Karpas-422 (cell line): ENCODE data around the gene ORC4. TPM values are rescaled to one million over a fixed set of nuclear protein-coding genes. Genes with fewer than 3 reads are reported as not detected.
"Not testable (repeated sequence)": the region's sequence is repeated elsewhere in the genome, so short reads cannot be mapped to it uniquely, and the experiment has no call there.

Experiments
- DNase-seq: peaks from one replicate; pipeline ENCODE4 v3.0.0-alpha.2; 2015
- H2AFZ ChIP-seq: fragments of 200-600 bp; sonication (generic); 2 replicates; pipeline ENCODE4 v1.6.1; 2014; ENCODE audit warnings: antibody characterized with exemption, low read length, mixed read lengths
- H3K27ac ChIP-seq: fragments of 200-600 bp; sonication (generic); 2 replicates; pipeline ENCODE4 v1.5.1; 2014; ENCODE audit warnings: mild to moderate bottlenecking, low read length, moderate library complexity
- H3K27me3 ChIP-seq: fragments of 200-600 bp; sonication (generic); 2 replicates; pipeline ENCODE4 v1.6.1; 2014; ENCODE audit warnings: low read length, mixed read lengths
- H3K36me3 ChIP-seq: fragments of 200-600 bp; sonication (generic); 2 replicates; pipeline ENCODE4 v1.6.1; 2014; ENCODE audit warnings: low read length, mixed read lengths; ENCODE audit not compliant: insufficient read depth
- H3K4me1 ChIP-seq: fragments of 200-600 bp; sonication (generic); 2 replicates; pipeline ENCODE4 v1.6.1; 2014; ENCODE audit warnings: mild to moderate bottlenecking, low read length, mixed read lengths
- H3K4me2 ChIP-seq: fragments of 200-600 bp; sonication (generic); 2 replicates; pipeline ENCODE4 v1.6.1; 2014; ENCODE audit warnings: low read length, low read depth, mild to moderate bottlenecking; ENCODE audit not compliant: poor library complexity, severe bottlenecking
- H3K4me3 ChIP-seq: fragments of 200-600 bp; sonication (generic); 2 replicates; pipeline ENCODE4 v1.5.1; 2014; ENCODE audit warnings: mild to moderate bottlenecking, antibody characterized with exemption, low read length, mixed read lengths
- H3K79me2 ChIP-seq: fragments of 200-600 bp; sonication (generic); 2 replicates; pipeline ENCODE4 v1.6.1; 2014; ENCODE audit warnings: mild to moderate bottlenecking, low read length, mixed read lengths
- H3K9ac ChIP-seq: fragments of 200-600 bp; sonication (generic); 2 replicates; pipeline ENCODE4 v1.6.0; 2014; ENCODE audit warnings: low read length
- H3K9me2 ChIP-seq: fragments of 200-600 bp; sonication (generic), shearing (Covaris generic); replicated peaks from 2 replicates; pipeline ENCODE4 v1.6.0; 2014; ENCODE audit warnings: mild to moderate bottlenecking, low read length, moderate library complexity; ENCODE audit not compliant: insufficient read depth
- H3K9me3 ChIP-seq: fragments of 300-700, 200-600 bp; sonication (generic); 2 replicates; pipeline ENCODE4 v1.6.1; 2014; ENCODE audit warnings: low read length, mixed read lengths
- H4K20me1 ChIP-seq: fragments of 200-600 bp; sonication (generic); 2 replicates; pipeline ENCODE4 v1.6.1; 2014; ENCODE audit warnings: mild to moderate bottlenecking, antibody characterized with exemption, low read length, low read depth; ENCODE audit not compliant: insufficient read depth
- total RNA-seq: library from RNA; depleted of rRNA; stranded (reverse); fragments of >200 nt; shearing (Covaris generic); gene quantifications from 2 replicates; pipeline ENCODE4 v1.2.3, GENCODE V29; 2014; ENCODE audit warnings: low replicate concordance

The ORC4 gene
- total RNA-seq, 1 experiment from 2014 or later, result 63.1 TPM

DNA sequence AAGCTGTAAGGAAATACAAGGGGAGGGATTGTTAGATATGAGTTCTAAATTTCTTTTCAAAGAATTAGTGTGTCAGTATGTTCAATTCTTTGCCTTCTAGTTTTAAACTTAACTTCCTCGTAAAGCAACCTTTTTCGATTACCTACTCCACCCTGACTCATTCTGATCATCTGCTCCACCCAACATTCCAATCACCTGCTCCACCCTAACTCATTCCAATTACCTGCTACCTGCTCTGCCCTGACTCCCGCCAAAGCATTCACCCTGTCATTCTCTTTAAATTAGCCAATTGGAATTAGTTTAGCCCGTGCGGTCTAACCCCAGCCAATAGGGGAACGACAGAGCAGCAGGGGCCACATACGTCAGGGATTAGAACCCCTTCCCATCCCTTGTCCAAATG is 12.1 kb downstream of the ORC4 start:
- not testable (repeated sequence) for H4K20me1 ChIP-seq, H3K9me2 ChIP-seq, H3K4me1 ChIP-seq, H3K27ac ChIP-seq, DNase-seq, H3K9ac ChIP-seq, H2AFZ ChIP-seq, H3K4me2 ChIP-seq, H3K4me3 ChIP-seq, H3K9me3 ChIP-seq, H3K27me3 ChIP-seq
- Histone ChIP-seq H3K79me2 (peaks cover 100% of the 10 kb centered on the region), H3K36me3 (peaks cover 31% of the 10 kb centered on the region; the same call in 1 of the 2 replicates)

DNA sequence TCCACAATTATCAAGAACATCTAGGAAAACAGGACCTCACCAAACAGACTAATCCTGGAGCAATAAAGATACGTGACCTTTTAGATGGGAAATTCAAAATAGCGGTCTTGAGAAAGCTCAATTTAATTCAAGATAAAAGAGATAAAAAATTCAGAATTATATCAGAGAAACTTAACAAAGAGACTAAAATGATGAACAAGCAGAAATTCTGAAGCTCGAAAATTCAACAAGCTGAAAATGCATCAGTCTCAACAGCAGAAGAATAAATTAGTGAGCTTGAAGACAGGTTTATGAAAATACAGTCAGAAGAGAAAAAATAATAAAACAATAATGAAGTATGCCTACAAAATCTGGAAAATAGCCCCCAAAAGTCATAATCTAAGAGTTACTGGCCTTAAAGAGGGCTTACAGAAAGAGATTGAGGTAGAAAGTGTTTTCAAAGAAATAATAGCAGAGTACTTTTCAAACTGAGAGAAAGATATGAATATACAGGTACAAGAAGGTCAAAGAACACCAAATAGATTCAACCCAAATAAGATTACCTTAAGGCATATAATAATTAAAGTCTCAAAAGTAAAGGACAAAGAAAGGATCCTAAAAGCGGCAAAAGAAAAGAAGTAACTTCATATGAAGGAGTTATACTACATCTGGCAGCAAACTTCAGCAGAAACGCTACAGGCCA is 13.2 kb downstream of the ORC4 start:
- Histone ChIP-seq H3K9me3 (peaks cover 9% of the 10 kb centered on the region), H4K20me1 (no peaks in the 10 kb centered on the region), H3K4me3 (no peak overlapping the region), H3K4me2 (no peak overlapping the region), H3K27ac (no peak overlapping the region), H3K79me2 (peaks cover 100% of the 10 kb centered on the region), H3K36me3 (peaks cover 26% of the 10 kb centered on the region; the same call in 1 of the 2 replicates), H3K9ac (no peak overlapping the region), H2AFZ (no peak overlapping the region), H3K9me2 (no peaks in the 10 kb centered on the region), H3K4me1 (no peaks in the 10 kb centered on the region), H3K27me3 (no peaks in the 10 kb centered on the region)
- no peak for DNase-seq

DNA sequence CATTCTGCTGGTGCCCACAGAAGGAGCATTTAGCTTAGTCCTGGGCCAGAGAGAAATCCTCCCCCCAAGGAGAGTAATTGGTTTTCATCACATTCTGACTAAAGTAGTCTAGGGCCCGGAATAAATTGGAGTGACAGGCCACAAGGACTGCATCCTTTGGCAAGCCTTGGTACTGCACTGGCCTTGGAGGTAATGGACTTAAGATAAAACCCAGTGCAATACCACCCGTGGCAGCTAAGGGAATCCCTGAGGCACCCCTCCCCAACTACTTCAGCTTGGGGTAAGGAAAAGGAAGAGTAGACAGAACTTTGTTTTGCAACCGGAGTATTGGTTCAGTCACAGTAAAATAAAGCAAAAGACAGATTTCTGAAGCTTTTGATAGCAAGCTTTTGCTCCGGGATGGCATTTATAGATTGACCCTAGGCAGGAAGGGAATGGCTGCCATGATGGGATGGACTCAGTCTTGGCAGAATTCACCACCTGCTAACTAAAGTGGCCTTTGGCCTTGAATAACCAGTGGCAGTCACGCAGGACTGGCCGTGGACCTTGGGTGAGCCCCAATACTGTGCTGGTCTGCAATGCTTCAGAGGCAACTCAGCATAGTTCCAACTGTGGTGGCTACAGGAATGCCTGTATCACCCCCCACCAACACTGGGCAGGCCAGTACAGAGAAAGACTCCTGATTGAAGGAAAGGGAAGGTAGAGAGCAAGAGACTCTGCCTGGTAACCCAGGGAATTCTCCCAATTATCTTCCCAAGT is 14.1 kb downstream of the ORC4 start:
- H4K20me1 ChIP-seq, result no peaks in the 10 kb centered on the region
- H3K9ac ChIP-seq, result no peak overlapping the region
- peaks cover 100% of the 10 kb centered on the region for H3K79me2 ChIP-seq
- no peaks in the 10 kb centered on the region for H3K27me3 ChIP-seq
- H3K4me1 ChIP-seq, result no peaks in the 10 kb centered on the region
- peaks cover 9% of the 10 kb centered on the region for H3K9me3 ChIP-seq
- no peak overlapping the region for H3K27ac ChIP-seq
- DNase-seq, result no peak
- H3K4me3 ChIP-seq, result no peak overlapping the region
- H3K9me2 ChIP-seq, result no peaks in the 10 kb centered on the region
- peaks cover 26% of the 10 kb centered on the region; the same call in 1 of the 2 replicates for H3K36me3 ChIP-seq
- no peak overlapping the region for H3K4me2 ChIP-seq
- H2AFZ ChIP-seq, result no peak overlapping the region

DNA sequence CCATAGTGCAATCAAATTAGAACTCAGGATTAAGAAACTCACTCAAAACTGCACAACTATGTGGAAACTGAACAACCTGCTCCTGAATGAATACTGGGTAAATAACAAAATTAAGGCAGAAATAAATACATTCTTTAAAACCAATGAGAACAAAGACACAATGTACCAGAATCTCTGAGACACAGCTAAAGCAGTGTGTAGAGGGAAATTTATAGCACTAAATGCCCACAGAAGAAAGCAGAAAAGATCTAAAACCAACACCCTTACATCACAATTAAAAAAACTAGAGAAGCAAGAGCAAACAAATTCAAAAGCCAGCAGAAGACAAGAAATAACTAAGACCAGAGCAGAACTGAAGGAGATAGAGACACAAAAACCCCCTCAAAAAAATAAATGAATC is 18.1 kb downstream of the ORC4 start:
- not testable (repeated sequence) for H3K27ac ChIP-seq, H3K27me3 ChIP-seq, H3K4me2 ChIP-seq, H3K9me2 ChIP-seq, H3K9me3 ChIP-seq, H3K4me3 ChIP-seq, H2AFZ ChIP-seq, H3K4me1 ChIP-seq, DNase-seq, H4K20me1 ChIP-seq, H3K9ac ChIP-seq
- Histone ChIP-seq H3K36me3 (peaks cover 36% of the 10 kb centered on the region), H3K79me2 (peaks cover 100% of the 10 kb centered on the region)

DNA sequence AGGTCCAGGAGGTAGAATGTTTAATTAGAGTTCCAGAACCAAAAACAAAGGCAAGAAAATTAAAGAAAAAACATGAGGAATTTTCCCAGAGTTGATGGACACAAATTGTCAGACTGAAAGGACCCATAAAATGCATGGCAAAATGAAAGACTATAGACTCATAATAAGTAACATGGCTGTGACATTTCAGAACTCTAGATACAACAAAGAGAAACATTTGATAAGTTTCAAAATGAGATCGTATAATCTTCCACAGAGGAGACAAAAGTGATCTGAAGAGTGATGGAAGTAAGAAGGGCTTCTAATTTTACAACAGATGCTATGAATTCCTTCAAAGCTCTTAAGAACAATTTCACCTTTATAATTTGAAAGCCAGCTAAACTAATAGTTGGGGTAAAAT is 20.4 kb downstream of the ORC4 start:
- Histone ChIP-seq H3K27me3 (no peaks in the 10 kb centered on the region), H3K9me3 (no peaks in the 10 kb centered on the region), H3K27ac (no peak overlapping the region), H3K4me1 (no peaks in the 10 kb centered on the region), H3K9ac (no peak overlapping the region), H4K20me1 (no peaks in the 10 kb centered on the region), H2AFZ (no peak overlapping the region), H3K36me3 (peaks cover 42% of the 10 kb centered on the region), H3K4me2 (no peak overlapping the region), H3K9me2 (no peaks in the 10 kb centered on the region), H3K4me3 (no peak overlapping the region), H3K79me2 (peaks cover 100% of the 10 kb centered on the region)
- no peak for DNase-seq

DNA sequence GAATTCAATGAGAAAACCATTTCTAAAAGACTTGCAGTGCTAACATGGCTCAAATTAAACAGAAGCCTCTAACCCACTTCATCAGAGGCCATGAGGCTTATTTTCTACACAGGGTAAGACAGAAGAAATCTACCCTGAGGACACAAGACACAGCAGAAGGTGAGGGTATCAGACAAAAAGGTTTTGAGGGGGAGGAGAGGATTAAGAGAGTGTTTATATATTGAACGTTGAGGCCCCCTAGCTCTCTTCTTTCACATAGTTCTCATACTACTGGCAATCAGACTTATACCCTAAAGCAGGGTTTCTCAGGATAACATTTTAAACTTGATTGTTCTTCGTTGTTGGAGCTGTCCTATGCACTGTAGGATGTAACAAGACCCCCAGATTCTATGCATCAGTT is 21.4 kb downstream of the ORC4 start:
- no peaks in the 10 kb centered on the region for H4K20me1 ChIP-seq

DNA sequence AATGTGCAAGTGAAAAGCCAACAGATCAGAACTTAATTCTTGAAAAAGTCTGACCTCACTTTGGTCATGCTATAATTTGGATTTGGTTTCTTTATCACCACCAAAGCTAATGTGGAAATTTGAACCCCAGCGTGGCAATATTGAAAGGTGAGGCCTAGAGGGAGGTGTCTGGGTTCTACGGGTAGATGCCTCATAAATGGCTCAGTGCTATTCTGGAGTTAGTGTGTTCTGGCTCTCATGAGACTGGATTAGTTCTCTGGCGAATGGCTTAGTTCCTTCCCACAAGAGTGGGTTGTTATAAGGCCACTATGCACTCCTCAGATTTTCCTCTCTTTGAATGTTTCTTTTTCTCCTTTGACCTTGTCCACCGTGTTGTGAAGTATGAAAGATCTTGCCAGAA is 22.3 kb downstream of the ORC4 start:
- Histone ChIP-seq H3K4me2 (no peak overlapping the region), H3K36me3 (peaks cover 40% of the 10 kb centered on the region), H3K4me1 (no peaks in the 10 kb centered on the region), H3K27ac (no peak overlapping the region), H3K9me2 (no peaks in the 10 kb centered on the region), H3K4me3 (no peak overlapping the region), H3K27me3 (no peaks in the 10 kb centered on the region), H4K20me1 (no peaks in the 10 kb centered on the region), H2AFZ (no peak overlapping the region), H3K79me2 (peaks cover 100% of the 10 kb centered on the region), H3K9ac (no peak overlapping the region), H3K9me3 (no peaks in the 10 kb centered on the region)
- DNase-seq, result no peak

More for the DNA sequence above, 21.4 kb downstream of the ORC4 start:
- Histone ChIP-seq H3K79me2 (peaks cover 100% of the 10 kb centered on the region), H3K36me3 (peaks cover 40% of the 10 kb centered on the region), H3K9me3 (no peaks in the 10 kb centered on the region), H3K9me2 (no peaks in the 10 kb centered on the region), H3K4me3 (no peak overlapping the region), H3K4me1 (no peaks in the 10 kb centered on the region), H2AFZ (no peak overlapping the region), H3K4me2 (no peak overlapping the region), H3K9ac (no peak overlapping the region), H3K27me3 (no peaks in the 10 kb centered on the region), H3K27ac (no peak overlapping the region)
- no peak for DNase-seq

DNA sequence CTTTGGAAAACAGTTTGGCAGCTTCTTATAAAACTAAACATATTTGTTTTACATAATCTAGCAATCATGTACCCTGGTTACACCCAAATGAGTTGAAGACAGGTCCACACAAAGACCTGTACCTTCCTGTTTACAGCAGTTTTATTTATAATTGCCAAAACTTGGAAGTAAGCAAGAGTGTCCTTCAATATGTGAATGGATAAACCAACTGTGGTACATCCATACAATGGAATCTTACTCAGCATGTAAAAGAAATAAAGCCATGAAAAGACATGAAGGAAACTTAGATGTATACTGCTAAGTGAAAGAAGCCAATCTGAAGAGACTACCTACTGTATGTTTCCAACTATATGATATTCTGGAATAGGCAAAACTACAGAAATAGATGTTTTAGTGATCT is 23.7 kb downstream of the ORC4 start:
- H3K4me3 ChIP-seq, result no peak overlapping the region
- peaks cover 40% of the 10 kb centered on the region for H3K36me3 ChIP-seq
- no peaks in the 10 kb centered on the region for H3K4me1 ChIP-seq
- no peak overlapping the region for H3K27ac ChIP-seq
- no peak overlapping the region for H3K9ac ChIP-seq
- H4K20me1 ChIP-seq, result no peaks in the 10 kb centered on the region
- no peak overlapping the region for H2AFZ ChIP-seq
- no peaks in the 10 kb centered on the region for H3K9me3 ChIP-seq
- no peaks in the 10 kb centered on the region for H3K27me3 ChIP-seq
- H3K4me2 ChIP-seq, result no peak overlapping the region
- H3K79me2 ChIP-seq, result peaks cover 100% of the 10 kb centered on the region
- no peak for DNase-seq
- no peaks in the 10 kb centered on the region for H3K9me2 ChIP-seq
